ENCODE measurements around the gene DTHD1. TPM values are rescaled to one million over a fixed set of nuclear protein-coding genes. Genes with fewer than 3 reads are reported as not detected.

Gene DTHD1
- total RNA-seq, 1 donor from 2014 or later, result not detected

GRCh38 chr4:36343501-36344175, 62.2 kb downstream of the DTHD1 start:
- Histone ChIP-seq H3K9ac (no peak overlapping the region), H3K36me3 (no peaks in the 10 kb centered on the region), H3K9me3 (ENCODE audit: low read depth) (no peaks in the 10 kb centered on the region), H3K27ac (no peak overlapping the region), H2AFZ (replicated peaks) (no peak overlapping the region), H4K20me1 (ENCODE audit: low read depth) (no peaks in the 10 kb centered on the region), H3F3A (ENCODE audit: low read depth) (no peaks in the 10 kb centered on the region), H3K4me3 (no peak overlapping the region), H3K27me3 (no peaks in the 10 kb centered on the region), H3K4me1 (no peaks in the 10 kb centered on the region), H3K4me2 (no peak overlapping the region), H3K79me2 (ENCODE audit: low read depth) (no peaks in the 10 kb centered on the region)
- no peak for DNase-seq (ENCODE audit: low spot score)
- no peak overlapping the region for H3K4me3 Mint-ChIP-seq
- H3K36me3 Mint-ChIP-seq, result no peaks in the 10 kb centered on the region
- H3K27me3 Mint-ChIP-seq (ENCODE audit: insufficient read depth, low read depth), result no peaks in the 10 kb centered on the region
- no peak overlapping the region for H3K27ac Mint-ChIP-seq
- H3K4me1 Mint-ChIP-seq, result peaks cover 5% of the 10 kb centered on the region
- TF ChIP-seq EZH2 (IDR thresholded peaks at IDR 0.05), result no peak
- TF ChIP-seq, protein P1, sequence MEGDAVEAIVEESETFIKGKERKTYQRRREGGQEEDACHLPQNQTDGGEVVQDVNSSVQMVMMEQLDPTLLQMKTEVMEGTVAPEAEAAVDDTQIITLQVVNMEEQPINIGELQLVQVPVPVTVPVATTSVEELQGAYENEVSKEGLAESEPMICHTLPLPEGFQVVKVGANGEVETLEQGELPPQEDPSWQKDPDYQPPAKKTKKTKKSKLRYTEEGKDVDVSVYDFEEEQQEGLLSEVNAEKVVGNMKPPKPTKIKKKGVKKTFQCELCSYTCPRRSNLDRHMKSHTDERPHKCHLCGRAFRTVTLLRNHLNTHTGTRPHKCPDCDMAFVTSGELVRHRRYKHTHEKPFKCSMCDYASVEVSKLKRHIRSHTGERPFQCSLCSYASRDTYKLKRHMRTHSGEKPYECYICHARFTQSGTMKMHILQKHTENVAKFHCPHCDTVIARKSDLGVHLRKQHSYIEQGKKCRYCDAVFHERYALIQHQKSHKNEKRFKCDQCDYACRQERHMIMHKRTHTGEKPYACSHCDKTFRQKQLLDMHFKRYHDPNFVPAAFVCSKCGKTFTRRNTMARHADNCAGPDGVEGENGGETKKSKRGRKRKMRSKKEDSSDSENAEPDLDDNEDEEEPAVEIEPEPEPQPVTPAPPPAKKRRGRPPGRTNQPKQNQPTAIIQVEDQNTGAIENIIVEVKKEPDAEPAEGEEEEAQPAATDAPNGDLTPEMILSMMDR (IDR thresholded peaks at IDR 0.05), result no peak
- TF ChIP-seq EZH2phosphoT487 (IDR thresholded peaks at IDR 0.05), result no peak
- H3K9me3 Mint-ChIP-seq, result no peaks in the 10 kb centered on the region

- TF ChIP-seq EZH2phosphoT487 (IDR thresholded peaks at IDR 0.05), result no peak
- TF ChIP-seq, protein P1 (IDR thresholded peaks at IDR 0.05), result no peak
- TF ChIP-seq EZH2 (IDR thresholded peaks at IDR 0.05), result no peak
- H3K4me3 ChIP-seq, result no peak overlapping the region
- no peaks in the 10 kb centered on the region for H3K36me3 Mint-ChIP-seq
- no peaks in the 10 kb centered on the region for H3K9me3 Mint-ChIP-seq
- no peaks in the 10 kb centered on the region for H3K27me3 ChIP-seq
- no peaks in the 10 kb centered on the region for H3K79me2 ChIP-seq (ENCODE audit: low read depth)
- no peak overlapping the region for H3K4me2 ChIP-seq
- peaks cover 11% of the 10 kb centered on the region for H3K4me1 Mint-ChIP-seq
- H3F3A ChIP-seq (ENCODE audit: low read depth), result no peaks in the 10 kb centered on the region
- DNase-seq (ENCODE audit: low spot score), result no peak
- H3K36me3 ChIP-seq, result no peaks in the 10 kb centered on the region
- no peaks in the 10 kb centered on the region for H3K4me1 ChIP-seq
- H3K9me3 ChIP-seq (ENCODE audit: low read depth), result no peaks in the 10 kb centered on the region
- H4K20me1 ChIP-seq (ENCODE audit: low read depth), result no peaks in the 10 kb centered on the region
- H3K9ac ChIP-seq, result no peak overlapping the region
- no peaks in the 10 kb centered on the region for H3K27me3 Mint-ChIP-seq (ENCODE audit: insufficient read depth, low read depth)
- no peak overlapping the region for H2AFZ ChIP-seq (replicated peaks)
- no peak overlapping the region for H3K27ac Mint-ChIP-seq
- H3K27ac ChIP-seq, result no peak overlapping the region
- H3K4me3 Mint-ChIP-seq, result no peak overlapping the region
Measured at GRCh38 chr4:36348403-36348938, 67.1 kb downstream of the DTHD1 start.

DNA sequence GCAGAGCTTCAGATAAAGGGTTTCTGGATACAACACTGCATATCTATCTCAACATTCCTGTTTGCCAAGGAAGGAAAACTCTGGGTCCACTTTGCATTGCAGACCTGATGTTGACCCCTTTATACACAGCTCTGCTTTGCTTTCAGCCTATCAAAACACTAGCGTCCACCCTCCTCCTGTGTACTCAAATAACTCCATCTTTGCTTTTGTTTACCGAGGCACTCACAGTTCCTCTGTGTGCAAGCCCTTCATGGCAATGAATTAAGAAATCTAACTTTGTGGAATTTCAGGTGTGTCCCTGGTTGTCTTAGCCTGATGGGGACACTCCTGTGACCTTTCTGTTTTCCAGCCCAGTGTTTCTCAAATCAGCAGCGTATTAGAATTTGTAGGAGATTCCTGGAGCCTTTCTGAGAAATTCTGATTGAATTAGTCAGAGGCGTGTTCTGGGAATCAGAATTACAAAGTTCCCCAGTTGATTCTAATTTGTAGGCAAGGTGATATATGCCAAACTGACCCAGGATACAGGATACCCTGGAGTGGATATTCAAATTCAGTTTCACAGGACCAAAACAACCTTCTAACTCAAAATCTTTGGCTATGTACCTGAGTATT, 68.6 kb downstream of the DTHD1 start:
- no peaks in the 10 kb centered on the region for H3K79me2 ChIP-seq (ENCODE audit: low read depth)
- no peaks in the 10 kb centered on the region for H3K36me3 ChIP-seq
- no peak overlapping the region for H3K27ac ChIP-seq
- no peaks in the 10 kb centered on the region for H3K9me3 Mint-ChIP-seq
- no peaks in the 10 kb centered on the region for H3K27me3 Mint-ChIP-seq (ENCODE audit: insufficient read depth, low read depth)
- TF ChIP-seq EZH2 (IDR thresholded peaks at IDR 0.05) (no peak), EZH2phosphoT487 (IDR thresholded peaks at IDR 0.05) (no peak)
- TF ChIP-seq, protein P1 (IDR thresholded peaks at IDR 0.05), result no peak
- no peak overlapping the region for H3K4me2 ChIP-seq
- H3K9ac ChIP-seq, result no peak overlapping the region
- DNase-seq (ENCODE audit: low spot score), result no peak
- no peak overlapping the region for H3K4me3 Mint-ChIP-seq
- no peaks in the 10 kb centered on the region for H3F3A ChIP-seq (ENCODE audit: low read depth)
- no peaks in the 10 kb centered on the region for H3K36me3 Mint-ChIP-seq
- H3K27ac Mint-ChIP-seq, result peak overlapping the region; percentile 67
- H3K4me3 ChIP-seq, result no peak overlapping the region
- no peaks in the 10 kb centered on the region for H3K27me3 ChIP-seq
- peak overlapping the region; percentile 63 for H2AFZ ChIP-seq (replicated peaks)
- H3K9me3 ChIP-seq (ENCODE audit: low read depth), result no peaks in the 10 kb centered on the region
- no peaks in the 10 kb centered on the region for H3K4me1 ChIP-seq
- peaks cover 7% of the 10 kb centered on the region for H3K4me1 Mint-ChIP-seq
- no peaks in the 10 kb centered on the region for H4K20me1 ChIP-seq (ENCODE audit: low read depth)

Data from neural progenitor cell (in vitro differentiated cells).